ENCODE results near the gene AP2A2.

The AP2A2 gene

DNA sequence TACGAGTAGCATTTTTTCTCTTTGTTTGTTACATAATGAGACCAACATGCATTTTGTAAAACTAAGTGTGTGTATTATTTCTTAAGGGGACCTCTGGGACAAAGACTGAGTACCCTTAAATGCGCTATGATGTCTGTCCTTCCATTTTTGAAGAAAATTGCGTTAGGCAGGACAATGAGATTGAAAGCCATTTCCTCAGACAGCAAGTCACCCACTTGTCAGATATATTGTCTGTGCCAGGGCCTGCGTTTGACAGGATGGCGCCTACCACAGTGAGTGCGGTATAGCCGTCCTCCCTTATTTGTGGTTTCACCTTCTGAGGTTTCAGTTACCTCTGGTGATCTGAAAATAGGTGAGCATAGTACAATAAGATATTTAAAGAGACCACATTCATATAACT, 2.2 kb downstream of the AP2A2 start:
- no peak for DNase-seq (ENCODE audit: low read depth, low spot score)
- TF ChIP-seq, protein P1, sequence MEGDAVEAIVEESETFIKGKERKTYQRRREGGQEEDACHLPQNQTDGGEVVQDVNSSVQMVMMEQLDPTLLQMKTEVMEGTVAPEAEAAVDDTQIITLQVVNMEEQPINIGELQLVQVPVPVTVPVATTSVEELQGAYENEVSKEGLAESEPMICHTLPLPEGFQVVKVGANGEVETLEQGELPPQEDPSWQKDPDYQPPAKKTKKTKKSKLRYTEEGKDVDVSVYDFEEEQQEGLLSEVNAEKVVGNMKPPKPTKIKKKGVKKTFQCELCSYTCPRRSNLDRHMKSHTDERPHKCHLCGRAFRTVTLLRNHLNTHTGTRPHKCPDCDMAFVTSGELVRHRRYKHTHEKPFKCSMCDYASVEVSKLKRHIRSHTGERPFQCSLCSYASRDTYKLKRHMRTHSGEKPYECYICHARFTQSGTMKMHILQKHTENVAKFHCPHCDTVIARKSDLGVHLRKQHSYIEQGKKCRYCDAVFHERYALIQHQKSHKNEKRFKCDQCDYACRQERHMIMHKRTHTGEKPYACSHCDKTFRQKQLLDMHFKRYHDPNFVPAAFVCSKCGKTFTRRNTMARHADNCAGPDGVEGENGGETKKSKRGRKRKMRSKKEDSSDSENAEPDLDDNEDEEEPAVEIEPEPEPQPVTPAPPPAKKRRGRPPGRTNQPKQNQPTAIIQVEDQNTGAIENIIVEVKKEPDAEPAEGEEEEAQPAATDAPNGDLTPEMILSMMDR (IDR thresholded peaks at IDR 0.05; ENCODE audit: low read depth, low read length) = no peak
- in situ Hi-C loops (cut with HindIII; ENCODE audit: low sequenced_read_pairs) = no loop called here
- no peak overlapping the region for H3K4me3 ChIP-seq (ENCODE audit: low read depth, low read length)

DNA sequence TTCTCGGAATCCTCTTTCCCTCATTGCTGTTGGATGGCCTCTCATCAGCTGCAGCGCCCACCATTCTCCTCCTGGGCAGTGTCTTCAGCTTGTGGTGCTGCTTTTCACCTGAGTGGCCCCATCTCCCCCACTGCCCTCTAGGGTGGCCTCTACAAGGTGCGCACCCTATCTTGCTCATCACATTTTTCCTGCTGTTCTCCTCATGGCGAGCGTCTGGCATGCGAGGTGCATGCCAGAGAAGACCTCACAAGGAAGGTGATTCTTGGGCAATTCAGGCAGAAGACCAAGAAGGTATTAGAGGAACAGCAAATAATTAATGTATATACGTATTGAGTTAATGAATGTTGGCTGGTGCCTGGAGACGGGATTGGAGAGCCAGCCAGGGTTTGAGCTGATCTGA, 3.1 kb downstream of the AP2A2 start:
- H3K4me3 ChIP-seq (ENCODE audit: low read depth, low read length) = no peak overlapping the region
- DNase-seq (ENCODE audit: low read depth, low spot score) = no peak
- in situ Hi-C loops (cut with HindIII; ENCODE audit: low sequenced_read_pairs) = no loop called here
- TF ChIP-seq, protein P1 (IDR thresholded peaks at IDR 0.05; ENCODE audit: low read depth, low read length) = no peak

DNA sequence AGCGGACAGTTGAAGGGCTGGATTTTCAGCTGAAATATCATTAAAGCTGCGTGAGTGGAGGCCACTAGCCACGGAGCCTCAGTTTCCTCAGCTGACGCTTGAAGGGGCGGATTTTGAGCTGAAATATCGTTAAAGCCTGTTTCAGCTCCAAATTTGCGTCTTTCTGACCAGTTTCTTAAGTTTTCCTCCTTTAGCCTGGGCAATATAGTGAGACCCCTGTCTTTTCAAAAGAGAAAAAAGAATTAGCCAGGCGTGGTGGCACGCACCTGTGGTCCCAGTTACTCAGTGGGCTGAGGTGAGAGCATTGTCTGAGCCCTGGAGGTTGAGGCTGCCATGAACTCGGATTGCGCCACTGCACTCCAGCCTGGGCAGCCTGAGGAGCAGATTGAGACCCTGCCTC, 3.7 kb downstream of the AP2A2 start:
- in situ Hi-C loops (cut with HindIII; ENCODE audit: low sequenced_read_pairs) = no loop called here
- H3K4me3 ChIP-seq (ENCODE audit: low read depth, low read length) = no peak overlapping the region
- no peak for DNase-seq (ENCODE audit: low read depth, low spot score)
- TF ChIP-seq, protein P1 (IDR thresholded peaks at IDR 0.05; ENCODE audit: low read depth, low read length) = no peak

DNA sequence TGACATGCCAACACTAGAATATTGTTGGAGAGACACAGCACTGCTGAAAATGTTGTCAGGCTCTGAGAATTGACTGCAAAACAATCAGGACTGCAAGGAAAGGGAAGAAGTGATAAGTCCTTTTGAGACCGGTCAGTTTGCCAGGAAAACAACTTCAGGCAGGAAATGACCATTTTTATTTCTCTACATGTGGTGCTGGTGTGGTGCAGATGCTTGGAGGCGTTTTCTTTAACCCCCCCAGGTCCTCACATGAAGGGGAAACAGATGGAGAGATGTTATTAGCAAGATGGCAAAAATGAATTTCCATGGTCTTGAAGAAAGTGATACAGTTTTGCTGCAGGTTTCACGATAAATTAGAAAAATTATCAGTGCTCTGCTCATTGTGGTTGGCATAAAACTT, 5.7 kb downstream of the AP2A2 start:
- in situ Hi-C loops (cut with HindIII; ENCODE audit: low sequenced_read_pairs) = no loop called here
- H3K4me3 ChIP-seq (ENCODE audit: low read depth, low read length) = no peak overlapping the region
- TF ChIP-seq, protein P1 (IDR thresholded peaks at IDR 0.05; ENCODE audit: low read depth, low read length) = no peak
- DNase-seq (ENCODE audit: low read depth, low spot score) = peak; percentile 24

DNA sequence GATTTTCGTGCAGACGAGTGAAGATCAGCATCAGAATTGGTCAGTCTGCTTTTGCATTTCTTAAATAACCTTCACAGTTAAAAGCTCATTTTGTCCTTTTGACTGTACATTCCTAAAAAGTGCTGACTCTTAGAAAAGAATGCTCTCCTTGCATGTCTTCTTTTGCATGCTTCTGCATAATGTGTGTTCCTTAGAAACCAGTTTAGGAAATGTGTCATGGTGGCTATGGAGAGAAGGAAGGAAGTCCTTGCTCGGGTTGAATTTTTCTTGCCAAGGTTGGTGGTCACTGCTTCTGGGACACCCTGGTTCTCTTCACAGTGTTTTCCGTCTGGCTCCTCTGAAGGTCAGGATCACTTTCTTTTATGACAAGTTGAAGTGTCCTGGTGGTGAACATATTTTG, 6.8 kb downstream of the AP2A2 start:
- in situ Hi-C loops (cut with HindIII; ENCODE audit: low sequenced_read_pairs) = no loop called here
- peak; percentile 31 for DNase-seq (ENCODE audit: low read depth, low spot score)

DNA sequence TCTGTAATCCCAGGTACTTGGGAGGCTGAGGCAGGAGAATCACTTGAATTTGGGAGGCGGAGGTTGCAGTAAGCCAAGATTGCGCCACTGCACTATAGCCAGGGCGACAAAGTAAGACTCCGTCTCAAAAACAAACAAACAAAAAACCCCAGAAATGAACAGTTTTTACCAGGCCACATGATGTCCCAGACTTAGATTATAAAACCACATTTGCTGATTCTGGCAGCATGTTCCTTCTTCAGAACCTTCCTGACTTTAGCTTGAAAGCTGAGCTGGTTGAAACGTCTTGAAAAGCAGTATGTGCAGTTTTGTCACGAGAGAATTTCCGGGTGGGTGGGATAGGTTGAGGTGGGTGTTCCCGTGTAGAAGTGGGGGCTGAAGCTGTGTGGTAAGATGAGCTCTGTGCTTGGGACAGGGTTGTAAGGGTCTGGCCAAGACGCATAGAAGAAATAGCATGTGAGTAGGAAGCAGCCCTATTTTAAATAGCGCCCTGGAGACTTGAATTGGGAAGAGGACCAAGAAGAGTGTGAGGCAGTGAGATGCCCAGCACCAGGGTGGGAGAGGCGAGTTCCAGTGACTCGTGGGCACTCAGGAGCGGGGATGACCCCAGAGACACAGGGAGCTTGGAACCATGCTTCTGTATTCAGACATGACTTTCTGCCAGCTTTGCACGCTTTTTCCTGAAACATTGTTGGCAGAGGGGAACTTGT, 7.6 kb downstream of the AP2A2 start:
- H3K4me3 ChIP-seq (ENCODE audit: low read depth, low read length) = no peak overlapping the region
- in situ Hi-C loops (cut with HindIII; ENCODE audit: low sequenced_read_pairs) = no loop called here
- TF ChIP-seq, protein P1 (IDR thresholded peaks at IDR 0.05; ENCODE audit: low read depth, low read length) = no peak
- peak; percentile 44 for DNase-seq (ENCODE audit: low read depth, low spot score)

More for the DNA sequence above, 6.8 kb downstream of the AP2A2 start:
- TF ChIP-seq, protein P1 (IDR thresholded peaks at IDR 0.05; ENCODE audit: low read depth, low read length) = no peak
- no peak overlapping the region for H3K4me3 ChIP-seq (ENCODE audit: low read depth, low read length)

Measured in astrocyte of the spinal cord (primary cell).